Loucy (cell line): ENCODE measurements around the gene EHF.

Experiments used
- H2AFZ ChIP-seq: fragments of 200-600 bp; sonication (generic); 2 replicates; pipeline ENCODE4 v1.6.0; 2016; ENCODE audit warnings: antibody characterized with exemption, mild to moderate bottlenecking, low read length, moderate library complexity
- H3F3A ChIP-seq: fragments of 200-600 bp; 2 replicates; pipeline ENCODE4 v1.6.0; 2016; ENCODE audit warnings: antibody characterized with exemption, low read depth, mild to moderate bottlenecking
- H3K27me3 ChIP-seq: fragments of 200-600 bp; sonication (generic); 2 replicates; pipeline ENCODE4 v1.6.1; 2014; ENCODE audit warnings: low read length, mild to moderate bottlenecking; ENCODE audit not compliant: insufficient read depth, poor library complexity, severe bottlenecking
- H3K36me3 ChIP-seq: fragments of 200-600 bp; sonication (generic); 2 replicates; pipeline ENCODE4 v1.6.1; 2016; ENCODE audit warnings: low read length; ENCODE audit not compliant: insufficient read depth
- H3K4me1 ChIP-seq: fragments of 200-600 bp; sonication (generic); 2 replicates; pipeline ENCODE4 v1.5.1; 2014; ENCODE audit warnings: low read length, mild to moderate bottlenecking; ENCODE audit not compliant: insufficient read depth, poor library complexity, severe bottlenecking
- H3K4me2 ChIP-seq: fragments of 200-600 bp; sonication (generic); 2 replicates; pipeline ENCODE4 v1.6.0; 2014; ENCODE audit warnings: antibody characterized with exemption, low read length, low read depth, mild to moderate bottlenecking; ENCODE audit not compliant: poor library complexity, severe bottlenecking
- H3K4me3 ChIP-seq: fragments of 200-600 bp; sonication (generic); 2 replicates; pipeline ENCODE4 v1.5.1; 2014; ENCODE audit warnings: low read length, mild to moderate bottlenecking, mixed read lengths; ENCODE audit not compliant: poor library complexity, severe bottlenecking
- H3K79me2 ChIP-seq: fragments of 200-600 bp; sonication (generic); 2 replicates; pipeline ENCODE4 v1.6.1; 2014; ENCODE audit warnings: low read length; ENCODE audit not compliant: insufficient read depth
- H3K9ac ChIP-seq: fragments of 200-600 bp; sonication (generic); 2 replicates; pipeline ENCODE4 v1.6.0; 2014; ENCODE audit warnings: mild to moderate bottlenecking, low read depth, low read length, moderate library complexity; ENCODE audit not compliant: poor library complexity, severe bottlenecking
- H3K9me2 ChIP-seq: fragments of 200-600 bp; sonication (generic); replicated peaks from 2 replicates; pipeline ENCODE4 v1.6.1; 2016; ENCODE audit warnings: low read depth, low read length, mixed read lengths
- H3K9me3 ChIP-seq: fragments of 200-600 bp; sonication (generic); 2 replicates; pipeline ENCODE4 v1.6.1; 2014; ENCODE audit warnings: mild to moderate bottlenecking, antibody characterized with exemption, low read length, low read depth; ENCODE audit not compliant: insufficient read depth
- H4K20me1 ChIP-seq: fragments of 200-600 bp; sonication (generic); 2 replicates; pipeline ENCODE4 v1.6.0; 2014; ENCODE audit warnings: antibody characterized with exemption, low read length, mild to moderate bottlenecking; ENCODE audit not compliant: insufficient read depth, poor library complexity, severe bottlenecking
- EZH2phosphoT487 ChIP-seq: fragments of 200-600 bp; IDR thresholded peaks from 2 replicates; pipeline ENCODE4 v1.6.1; 2018; ENCODE audit warnings: antibody characterized with exemption, mild to moderate bottlenecking, moderate library complexity, borderline replicate concordance
- TF ChIP-seq, protein P1 (sequence below): fragments of 200-600 bp; sonication (generic); conservative IDR thresholded peaks from 2 replicates; pipeline ENCODE4 v1.5.1; 2014; ENCODE audit warnings: mild to moderate bottlenecking, antibody characterized with exemption, low read length

The EHF gene

DNA sequence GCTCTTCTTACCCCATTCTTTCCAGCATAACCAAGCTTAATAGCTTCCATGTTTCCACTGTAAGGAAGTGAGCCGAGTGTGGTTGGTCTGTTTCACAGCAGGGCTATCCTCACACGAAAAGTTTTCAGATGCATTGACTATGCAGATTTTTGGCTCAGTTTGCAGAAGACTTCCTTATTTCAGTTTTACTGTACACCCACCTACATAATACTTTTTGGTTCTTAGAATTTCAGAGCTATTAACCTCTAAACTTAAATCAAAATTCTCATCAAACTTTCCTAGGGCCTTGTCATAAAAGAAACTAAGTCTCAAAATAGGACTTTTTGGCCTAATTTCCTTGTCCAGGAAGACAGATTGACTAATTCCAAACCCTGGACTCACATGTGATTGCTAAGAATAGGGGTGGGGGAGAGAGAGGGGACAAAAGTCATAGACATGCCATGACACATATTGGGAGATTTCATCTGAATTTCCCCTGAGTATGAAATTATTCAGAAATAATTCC is 7.3 kb upstream of the EHF start:
- Histone ChIP-seq H3K4me3 (no peak overlapping the region), H3K79me2 (no peaks in the 10 kb centered on the region), H3K9me2 (no peaks in the 10 kb centered on the region), H3F3A (no peaks in the 10 kb centered on the region), H3K27me3 (no peaks in the 10 kb centered on the region), H3K9me3 (no peaks in the 10 kb centered on the region), H3K4me2 (no peak overlapping the region), H4K20me1 (no peaks in the 10 kb centered on the region), H3K9ac (no peak overlapping the region), H3K36me3 (no peaks in the 10 kb centered on the region), H3K4me1 (no peaks in the 10 kb centered on the region), H2AFZ (no peak overlapping the region)
- TF ChIP-seq, protein P1, sequence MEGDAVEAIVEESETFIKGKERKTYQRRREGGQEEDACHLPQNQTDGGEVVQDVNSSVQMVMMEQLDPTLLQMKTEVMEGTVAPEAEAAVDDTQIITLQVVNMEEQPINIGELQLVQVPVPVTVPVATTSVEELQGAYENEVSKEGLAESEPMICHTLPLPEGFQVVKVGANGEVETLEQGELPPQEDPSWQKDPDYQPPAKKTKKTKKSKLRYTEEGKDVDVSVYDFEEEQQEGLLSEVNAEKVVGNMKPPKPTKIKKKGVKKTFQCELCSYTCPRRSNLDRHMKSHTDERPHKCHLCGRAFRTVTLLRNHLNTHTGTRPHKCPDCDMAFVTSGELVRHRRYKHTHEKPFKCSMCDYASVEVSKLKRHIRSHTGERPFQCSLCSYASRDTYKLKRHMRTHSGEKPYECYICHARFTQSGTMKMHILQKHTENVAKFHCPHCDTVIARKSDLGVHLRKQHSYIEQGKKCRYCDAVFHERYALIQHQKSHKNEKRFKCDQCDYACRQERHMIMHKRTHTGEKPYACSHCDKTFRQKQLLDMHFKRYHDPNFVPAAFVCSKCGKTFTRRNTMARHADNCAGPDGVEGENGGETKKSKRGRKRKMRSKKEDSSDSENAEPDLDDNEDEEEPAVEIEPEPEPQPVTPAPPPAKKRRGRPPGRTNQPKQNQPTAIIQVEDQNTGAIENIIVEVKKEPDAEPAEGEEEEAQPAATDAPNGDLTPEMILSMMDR = no peak
- TF ChIP-seq EZH2phosphoT487 = no peak

DNA sequence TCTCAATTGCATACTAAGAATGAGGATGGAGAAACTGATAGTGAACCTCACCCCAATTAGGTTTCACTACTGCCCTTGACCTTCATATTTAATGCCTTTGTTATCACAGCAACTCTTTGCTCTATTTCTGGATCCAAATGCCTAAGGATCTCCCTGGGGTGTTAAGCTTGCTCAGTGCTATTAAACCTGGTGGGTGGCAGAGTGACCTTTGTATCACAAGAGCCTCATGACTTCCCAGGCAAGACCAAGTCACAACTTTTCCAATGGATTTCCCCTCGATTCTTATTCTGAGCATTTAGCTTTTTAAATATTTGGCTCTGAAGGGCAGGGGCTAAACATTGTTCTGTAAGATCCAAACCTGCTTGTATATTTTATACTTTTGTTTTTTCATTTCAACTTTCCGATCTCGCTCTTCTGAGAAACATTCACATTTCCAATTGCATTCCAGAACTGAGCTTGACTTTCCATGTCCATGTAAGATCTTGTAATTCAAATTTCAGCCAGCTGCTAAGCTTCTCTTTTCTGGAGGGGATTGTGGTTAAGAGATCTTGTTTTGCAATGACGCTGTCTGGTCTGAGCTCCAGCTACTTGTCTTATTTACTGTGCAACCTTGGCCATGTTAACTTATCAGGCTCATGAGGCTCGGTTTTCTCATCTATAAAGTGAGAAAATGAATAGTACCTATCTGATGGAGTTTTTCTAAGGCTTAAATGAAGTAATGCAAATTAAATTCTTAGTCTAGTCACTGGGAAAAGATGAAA is 6.4 kb upstream of the EHF start:
- H2AFZ ChIP-seq = no peak overlapping the region
- no peak overlapping the region for H3K4me3 ChIP-seq
- no peak overlapping the region for H3K9ac ChIP-seq
- no peaks in the 10 kb centered on the region for H3K79me2 ChIP-seq
- no peak overlapping the region for H3K4me2 ChIP-seq
- no peaks in the 10 kb centered on the region for H3K9me3 ChIP-seq
- no peaks in the 10 kb centered on the region for H3K4me1 ChIP-seq
- H4K20me1 ChIP-seq = no peaks in the 10 kb centered on the region
- H3F3A ChIP-seq = no peaks in the 10 kb centered on the region
- TF ChIP-seq EZH2phosphoT487 = no peak
- TF ChIP-seq, protein P1 = no peak
- H3K36me3 ChIP-seq = no peaks in the 10 kb centered on the region
- H3K27me3 ChIP-seq = no peaks in the 10 kb centered on the region
- no peaks in the 10 kb centered on the region for H3K9me2 ChIP-seq

DNA sequence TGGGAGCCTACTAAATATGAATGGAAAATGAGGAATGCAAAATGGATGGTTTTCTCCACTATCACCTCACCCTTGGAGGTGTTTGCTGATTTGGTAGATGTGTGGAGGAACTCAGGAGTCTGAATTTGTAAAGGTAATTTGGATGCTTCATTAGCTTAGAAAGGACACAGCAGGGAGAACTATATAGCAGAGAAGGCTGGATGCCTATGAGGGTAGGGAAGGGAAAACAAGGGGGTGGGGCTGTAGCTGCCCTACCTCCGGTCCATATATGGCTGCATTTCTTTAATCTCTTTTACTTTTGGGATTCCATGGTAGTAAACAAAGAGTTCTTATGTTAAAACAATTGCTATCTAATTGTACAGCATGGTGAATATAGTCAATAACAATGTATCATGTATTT is 4.8 kb upstream of the EHF start:
- Histone ChIP-seq H3K4me1 (no peaks in the 10 kb centered on the region), H3K4me3 (no peak overlapping the region), H3K9me2 (no peaks in the 10 kb centered on the region), H3K79me2 (no peaks in the 10 kb centered on the region), H4K20me1 (no peaks in the 10 kb centered on the region), H3F3A (no peaks in the 10 kb centered on the region), H3K36me3 (no peaks in the 10 kb centered on the region), H3K27me3 (no peaks in the 10 kb centered on the region), H2AFZ (no peak overlapping the region), H3K4me2 (no peak overlapping the region), H3K9ac (no peak overlapping the region), H3K9me3 (no peaks in the 10 kb centered on the region)
- TF ChIP-seq EZH2phosphoT487 = no peak
- TF ChIP-seq, protein P1 = no peak
